ENCODE data around the gene MSL3.
A peak's percentile ranks its signal among the peaks of the same experiment; 100 is the strongest.

Gene MSL3

GRCh38 chrX:11757719-11758399 is at the start of gene MSL3:
Gene MSL3 (plus strand): TSS chrX:11758237. CDS start chrX:11758264, 27 bp downstream.
- peak; percentile 10 for DNase-seq

DNA sequence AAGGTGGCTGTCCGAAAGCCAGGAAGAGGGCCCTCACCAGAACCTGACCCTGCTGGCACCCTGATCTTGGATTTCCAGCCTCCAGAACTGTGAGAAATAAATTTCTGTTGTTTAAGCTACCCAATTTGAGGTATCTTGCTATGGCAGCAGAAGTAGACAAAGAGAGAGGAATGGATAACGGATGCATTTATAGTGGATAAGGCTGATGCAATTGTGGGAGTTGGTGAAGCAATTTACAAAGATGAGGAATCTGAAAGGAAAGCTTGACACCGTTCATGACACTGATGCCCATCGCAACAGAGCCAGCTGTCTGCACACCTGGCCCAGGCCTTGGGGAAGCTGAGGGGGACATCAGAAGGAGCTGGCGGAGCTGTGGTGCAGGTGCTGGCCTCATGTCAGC is 35.7 kb upstream of the MSL3 start:
- DNase-seq: no peak

- DNase-seq: no peak
These were observed 33.7 kb upstream of the MSL3 start for GRCh38 chrX:11724122-11725017.

DNA sequence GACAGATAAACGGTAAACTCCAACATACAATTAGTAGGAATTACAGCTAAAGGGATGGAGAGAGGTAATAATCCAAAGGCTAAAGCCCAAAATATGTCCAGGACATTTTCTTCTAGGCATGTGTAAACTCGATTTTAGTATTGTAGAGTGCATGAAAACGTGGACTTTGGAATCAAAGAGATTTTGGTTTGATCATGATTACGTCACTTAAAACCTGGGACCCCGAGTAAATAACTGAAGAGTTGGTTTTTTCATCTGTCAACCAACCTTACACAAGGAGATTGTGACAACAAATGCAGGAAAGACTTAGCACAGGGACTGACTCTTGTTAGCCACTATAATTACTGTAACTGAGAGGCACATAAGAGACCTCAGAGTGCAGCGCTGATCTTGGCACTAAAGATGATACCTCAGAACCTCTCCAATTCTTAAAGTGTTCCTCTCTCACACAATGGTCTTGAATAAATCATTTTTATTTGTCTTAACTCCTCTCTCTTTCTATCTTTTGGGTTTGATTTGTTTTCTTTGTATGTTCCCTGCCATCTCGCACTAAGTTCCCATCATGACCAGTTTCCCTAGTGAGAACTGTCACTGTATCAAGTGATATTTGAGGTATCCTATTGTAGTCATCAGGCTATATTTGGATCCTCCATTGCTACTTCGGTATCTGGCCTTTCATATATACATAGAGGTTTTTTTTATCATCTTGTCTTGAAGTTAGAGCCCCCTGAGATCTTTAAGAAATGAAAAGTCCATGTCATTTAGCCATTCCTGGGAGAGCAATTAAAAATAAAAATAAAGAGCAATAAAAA is 32.2 kb upstream of the MSL3 start:
- DNase-seq: no peak

DNA sequence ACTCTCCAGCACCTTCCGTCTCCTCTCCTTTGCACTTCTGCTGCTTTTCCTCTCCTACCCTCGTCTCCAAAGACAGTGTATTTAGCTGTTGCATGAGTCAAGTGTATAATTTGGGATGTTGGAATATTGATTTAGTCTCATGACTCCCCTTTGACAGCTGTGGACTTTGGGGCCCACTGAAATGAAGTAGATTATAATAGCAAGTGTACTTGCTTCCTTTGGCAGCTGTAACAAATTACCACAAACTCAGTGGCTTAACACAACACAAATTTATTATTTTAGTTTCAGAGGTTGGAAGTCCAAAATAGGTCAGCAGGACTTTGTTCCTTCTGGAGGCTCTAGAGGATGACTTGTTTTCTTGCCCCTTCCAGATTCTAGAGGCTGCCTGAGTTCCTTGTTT is 29.5 kb upstream of the MSL3 start:
- DNase-seq: no peak

GRCh38 chrX:11733614-11734013 is 24.4 kb upstream of the MSL3 start:
- DNase-seq: no peak

- DNase-seq: no peak
These were observed 18.3 kb upstream of the MSL3 start for GRCh38 chrX:11739776-11740175.

DNA sequence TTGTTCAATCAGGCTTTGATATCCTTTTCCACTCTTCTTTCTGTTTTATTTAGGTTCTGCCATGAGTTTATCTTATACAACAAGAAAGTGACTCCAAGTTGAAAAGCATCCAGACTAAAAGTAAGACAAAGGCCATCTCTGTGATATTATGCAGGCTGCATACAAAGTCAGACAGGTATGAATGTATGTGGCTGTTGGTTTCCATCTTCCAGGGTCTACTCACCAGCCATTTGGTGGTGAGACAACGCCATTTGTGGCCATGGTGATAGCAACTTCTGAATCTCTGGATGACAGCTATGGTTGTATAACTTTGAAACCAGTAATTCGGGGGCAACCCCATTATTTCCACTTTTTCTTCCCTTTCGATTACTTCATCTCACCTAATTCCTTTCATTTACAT is 17.2 kb upstream of the MSL3 start:
- no peak for DNase-seq

GRCh38 chrX:11741574-11741973 is 16.5 kb upstream of the MSL3 start:
- no peak for DNase-seq

DNA sequence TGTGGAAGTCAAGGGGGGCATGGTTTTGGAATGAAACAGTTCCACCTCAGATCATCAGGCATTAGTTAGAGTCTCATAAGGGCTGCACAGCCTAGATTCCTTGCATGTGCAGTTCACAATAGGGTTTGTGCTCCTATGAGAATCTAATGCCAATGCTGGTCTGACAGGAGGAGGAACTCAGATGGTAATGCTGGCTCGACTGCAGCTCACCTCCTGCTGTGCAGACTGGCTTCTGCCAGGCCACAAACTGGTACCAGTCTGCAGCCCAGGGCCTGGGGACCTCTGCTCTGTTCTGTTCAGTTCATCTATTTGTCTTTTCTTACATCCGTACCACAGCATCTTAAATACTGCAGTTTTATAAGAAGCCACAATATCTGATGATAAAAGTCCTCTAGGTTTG is 12.2 kb upstream of the MSL3 start:
- no peak for DNase-seq

DNA sequence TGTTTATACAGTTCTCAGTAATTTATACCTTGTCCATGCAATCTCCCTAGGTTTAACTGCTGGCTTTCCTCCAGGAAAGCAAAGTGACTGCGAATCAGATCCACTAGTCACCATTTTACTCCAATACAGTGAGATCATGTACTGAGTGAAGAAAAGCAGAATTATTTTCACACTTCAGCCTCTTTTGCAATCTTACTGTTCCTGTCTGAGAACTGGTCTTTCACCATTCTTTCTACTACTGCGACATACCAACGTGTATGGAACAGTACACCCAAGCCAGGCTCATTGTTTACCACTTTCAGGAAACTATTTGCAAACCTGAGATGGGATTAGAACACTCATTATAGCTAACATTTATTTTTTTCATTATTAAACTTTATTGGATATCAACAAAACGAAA is 8.0 kb upstream of the MSL3 start:
- DNase-seq: no peak

- DNase-seq: no peak
These were observed 7.3 kb upstream of the MSL3 start for GRCh38 chrX:11750694-11751093.

DNA sequence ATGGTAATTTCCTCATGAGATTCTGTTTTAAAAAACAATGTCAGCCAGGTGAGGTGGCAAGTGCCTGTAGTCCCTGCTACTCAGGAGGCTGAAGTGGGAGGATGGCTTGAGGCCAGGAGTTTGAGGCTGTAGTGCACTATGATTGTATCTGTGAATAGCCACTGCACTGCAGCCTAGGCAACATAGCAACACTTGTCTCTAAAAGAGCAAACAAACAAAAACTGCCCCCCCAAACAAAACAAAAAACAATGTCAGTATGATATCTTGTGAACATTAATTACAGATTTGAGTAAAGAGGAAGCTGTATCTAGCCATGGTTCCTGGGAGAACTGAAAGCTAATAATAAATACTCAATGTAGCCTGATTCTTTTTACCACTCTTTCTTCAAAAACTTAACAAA is 6.8 kb upstream of the MSL3 start:
- DNase-seq: no peak

GRCh38 chrX:11753668-11754067 is 4.4 kb upstream of the MSL3 start:
- no peak for DNase-seq

DNA sequence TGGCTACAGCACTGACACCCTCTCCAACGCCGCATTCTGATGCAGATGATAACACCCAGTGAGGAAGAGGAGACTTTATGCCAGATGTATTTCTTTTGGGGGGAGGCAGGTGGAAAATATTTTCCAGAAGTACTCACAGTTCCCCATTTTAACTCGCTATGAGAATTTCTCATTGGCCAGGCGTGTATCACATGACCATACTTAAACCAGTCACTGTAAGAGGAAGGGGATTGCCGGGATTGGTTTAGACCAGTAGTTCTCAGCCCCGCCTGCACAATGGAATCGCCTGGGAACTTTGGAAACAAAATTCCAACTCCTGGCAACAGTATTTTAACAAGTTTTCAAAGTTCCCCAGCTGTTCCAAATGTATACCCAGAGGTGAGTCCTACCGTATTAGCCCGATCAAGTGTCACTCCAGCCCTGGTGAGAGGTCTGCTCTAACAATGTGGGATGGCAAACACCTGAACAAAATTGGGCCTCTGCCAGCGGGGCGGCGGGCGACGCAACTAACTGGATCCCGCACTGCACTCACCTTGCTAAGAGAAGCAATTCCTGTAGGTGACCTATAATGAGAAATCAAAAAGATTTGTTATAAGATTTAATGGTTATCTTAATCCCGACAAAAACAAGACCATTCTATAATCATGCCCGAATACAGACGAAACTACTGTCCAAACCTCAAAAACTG is 2.9 kb upstream of the MSL3 start:
- DNase-seq: peak; percentile 33

- peak; percentile 90 for DNase-seq
These were observed 2.3 kb upstream of the MSL3 start for GRCh38 chrX:11755724-11756123.

GRCh38 chrX:11756354-11757318 is 1.4 kb upstream of the MSL3 start:
- peak; percentile 12 for DNase-seq

DNA sequence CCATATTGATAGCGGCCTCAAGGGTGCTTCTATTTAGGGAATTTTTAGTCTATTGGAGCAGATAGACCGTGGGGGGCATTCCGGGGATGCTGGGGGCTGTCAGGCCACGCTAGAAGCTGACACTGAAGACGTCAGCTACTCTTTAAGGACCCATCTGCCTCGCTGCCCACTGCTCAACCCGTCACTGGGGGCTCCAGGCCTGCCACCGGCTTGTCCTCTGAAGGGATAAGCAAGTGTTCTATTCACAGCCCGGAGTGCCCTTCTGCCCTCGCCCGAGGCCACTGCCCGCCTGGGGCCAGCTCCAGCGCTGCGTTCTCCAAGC is 679 bp upstream of the MSL3 start:
- DNase-seq: no peak

GRCh38 chrX:11758400-11759171 is 549 bp downstream of the MSL3 start:
- DNase-seq: peak; percentile 59

DNA sequence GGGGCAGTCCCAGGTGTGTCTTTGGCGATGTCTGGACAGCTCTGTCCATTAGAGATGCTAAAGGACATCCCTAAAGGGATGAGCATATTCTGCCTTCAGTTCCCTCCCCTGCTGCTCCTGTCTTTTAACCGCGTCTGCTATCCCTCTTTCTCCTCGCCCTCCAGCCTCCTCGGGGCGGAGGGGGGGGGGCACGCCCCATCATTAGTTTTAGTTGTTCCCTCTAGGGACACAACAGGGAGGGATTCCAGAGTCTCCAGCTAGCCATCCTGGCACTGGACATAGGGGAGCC is 1.1 kb downstream of the MSL3 start:
- DNase-seq: no peak
